Activated T-cell treated with anti-CD3 and anti-CD28 coated beads, Interleukin-2, amount 50 U/mL, for 4 hours (primary cell): ENCODE measurements around the gene SH3RF3. TPM values are rescaled to one million over a fixed set of nuclear protein-coding genes. Genes with fewer than 3 reads are reported as not detected.
"Not testable (repeated sequence)": the region's sequence is repeated elsewhere in the genome, so short reads cannot be mapped to it uniquely, and the experiment has no call there.

ENCODE experiments used
- ATAC-seq, 2 donors: fragments of 200-7000 bp; cut with Tn5 transposase; one replicate each; pipeline ENCODE4 v1.10.0; 2021
- DNase-seq: peaks from one replicate; pipeline ENCODE4 v3.0.0-alpha.2; 2020
- H3K27me3 Mint-ChIP-seq: one replicate; pipeline ENCODE4 v1.8.0; 2021; ENCODE audit warnings: low read depth, mixed read lengths
- H3K36me3 Mint-ChIP-seq: one replicate; pipeline ENCODE4 v1.8.0; 2022; ENCODE audit warnings: mixed read lengths; ENCODE audit not compliant: insufficient read depth
- H3K4me1 Mint-ChIP-seq: one replicate; pipeline ENCODE4 v1.8.0; 2021; ENCODE audit warnings: low read depth, mixed read lengths
- H3K4me3 Mint-ChIP-seq: one replicate; pipeline ENCODE4 v1.8.0; 2021; ENCODE audit warnings: mild to moderate bottlenecking, moderate library complexity, mixed read lengths
- H3K9me3 Mint-ChIP-seq: one replicate; pipeline ENCODE4 v1.8.0; 2021; ENCODE audit warnings: mixed read lengths
- total RNA-seq, 3 donors: library from RNA; stranded (reverse); gene quantifications; one replicate each; pipeline ENCODE4 v1.2.1, GENCODE V29; 2021

Gene SH3RF3
- total RNA-seq, 3 donors from 2014 or later, result 0.33 to 0.98 (median 0.89) TPM

DNA sequence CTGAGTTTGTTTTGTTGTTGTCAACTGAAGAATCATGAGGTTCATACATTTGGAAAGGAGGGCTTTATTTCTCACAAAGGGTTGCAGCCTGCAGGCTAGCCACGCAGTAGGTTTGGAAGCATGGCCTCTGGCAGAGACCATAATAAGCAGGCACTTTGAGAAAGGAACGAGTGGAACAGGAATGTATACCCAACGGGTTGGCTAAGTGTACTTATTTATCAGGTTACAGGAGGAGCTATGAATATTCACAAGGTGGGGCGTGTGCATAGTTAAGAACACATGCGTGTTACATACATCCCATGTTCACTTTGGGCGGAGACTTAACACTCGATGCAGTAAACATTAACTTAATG is 30.1 kb upstream of the SH3RF3 start:
- H3K4me1 Mint-ChIP-seq, result peaks cover 9% of the 10 kb centered on the region
- peaks cover 4% of the 10 kb centered on the region for H3K9me3 Mint-ChIP-seq
- H3K27me3 Mint-ChIP-seq, result peaks cover 9% of the 10 kb centered on the region
- DNase-seq (no peak), ATAC-seq (no peak)
- no peak overlapping the region for H3K4me3 Mint-ChIP-seq
- H3K36me3 Mint-ChIP-seq, result no peaks in the 10 kb centered on the region

DNA sequence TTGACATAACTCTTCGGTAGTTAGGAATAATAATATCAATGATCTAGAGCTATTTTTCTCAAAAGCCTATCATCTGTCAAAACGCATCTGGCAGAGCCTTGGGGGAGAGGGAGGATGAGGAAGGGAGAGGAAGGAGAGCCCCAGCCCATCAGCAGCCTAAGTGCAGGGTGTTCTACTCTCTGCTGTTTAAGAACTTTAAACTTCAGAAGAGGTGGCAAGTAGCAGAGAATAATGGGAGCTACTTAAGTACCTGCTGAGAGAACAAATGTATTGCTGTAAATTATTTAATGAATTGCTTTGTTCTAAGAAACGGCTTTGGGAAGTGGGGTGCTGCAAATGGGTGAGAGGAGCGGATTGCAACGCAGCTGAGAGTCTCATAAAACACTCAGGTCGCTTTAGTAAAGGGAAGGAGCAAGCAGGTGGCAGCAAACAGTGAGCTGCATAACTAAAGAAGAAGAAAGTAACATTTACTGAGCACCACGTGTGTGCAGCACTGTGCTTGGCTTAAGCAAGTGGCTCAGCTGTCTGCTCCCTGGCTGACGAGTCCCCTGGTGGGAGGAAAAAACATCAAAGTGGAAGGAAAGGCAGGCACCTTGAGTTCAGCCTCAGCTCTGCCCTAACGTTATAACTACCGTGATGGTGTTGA is 26.3 kb upstream of the SH3RF3 start:
- H3K9me3 Mint-ChIP-seq, result no peaks in the 10 kb centered on the region
- peak; percentile 50 to 76 for ATAC-seq
- H3K27me3 Mint-ChIP-seq, result peaks cover 9% of the 10 kb centered on the region
- peak; percentile 17 for DNase-seq
- no peaks in the 10 kb centered on the region for H3K36me3 Mint-ChIP-seq
- H3K4me3 Mint-ChIP-seq, result no peak overlapping the region
- H3K4me1 Mint-ChIP-seq, result peaks cover 9% of the 10 kb centered on the region

DNA sequence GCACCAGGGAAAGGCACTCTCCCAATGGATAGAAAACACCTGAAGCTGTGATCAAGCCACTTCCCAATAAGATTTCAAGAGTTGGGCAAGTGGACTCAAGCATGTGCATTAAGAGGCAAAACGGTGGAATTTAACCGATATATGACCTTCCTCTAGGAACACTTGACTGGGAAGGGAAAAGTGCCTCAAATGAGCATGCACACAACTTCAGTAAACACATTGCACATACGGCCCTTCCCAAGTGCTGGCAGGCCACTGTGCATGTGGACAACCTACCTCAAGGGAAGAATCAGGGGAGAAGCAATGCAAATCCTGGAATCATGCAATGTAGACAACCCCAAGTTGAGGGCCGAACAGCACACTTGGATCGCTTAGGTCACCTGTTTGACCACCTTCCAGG is 23.9 kb upstream of the SH3RF3 start:
- H3K4me1 Mint-ChIP-seq, result peaks cover 9% of the 10 kb centered on the region
- ATAC-seq (no peak), DNase-seq (no peak)
- H3K4me3 Mint-ChIP-seq, result no peak overlapping the region
- H3K9me3 Mint-ChIP-seq, result no peaks in the 10 kb centered on the region
- H3K27me3 Mint-ChIP-seq, result peaks cover 5% of the 10 kb centered on the region
- no peaks in the 10 kb centered on the region for H3K36me3 Mint-ChIP-seq

- H3K36me3 Mint-ChIP-seq, result no peaks in the 10 kb centered on the region
- H3K4me3 Mint-ChIP-seq, result no peak overlapping the region
- H3K4me1 Mint-ChIP-seq, result no peaks in the 10 kb centered on the region
- ATAC-seq, result no peak
- no peak for DNase-seq
- no peaks in the 10 kb centered on the region for H3K27me3 Mint-ChIP-seq
- H3K9me3 Mint-ChIP-seq, result no peaks in the 10 kb centered on the region
These were observed 20.3 kb upstream of the SH3RF3 start for GRCh38 chr2:109108740-109109139.

GRCh38 chr2:109109342-109109741 is 19.7 kb upstream of the SH3RF3 start:
- no peaks in the 10 kb centered on the region for H3K4me1 Mint-ChIP-seq
- H3K36me3 Mint-ChIP-seq, result no peaks in the 10 kb centered on the region
- ATAC-seq, result no peak
- H3K27me3 Mint-ChIP-seq, result no peaks in the 10 kb centered on the region
- no peak for DNase-seq
- H3K4me3 Mint-ChIP-seq, result no peak overlapping the region
- no peaks in the 10 kb centered on the region for H3K9me3 Mint-ChIP-seq

DNA sequence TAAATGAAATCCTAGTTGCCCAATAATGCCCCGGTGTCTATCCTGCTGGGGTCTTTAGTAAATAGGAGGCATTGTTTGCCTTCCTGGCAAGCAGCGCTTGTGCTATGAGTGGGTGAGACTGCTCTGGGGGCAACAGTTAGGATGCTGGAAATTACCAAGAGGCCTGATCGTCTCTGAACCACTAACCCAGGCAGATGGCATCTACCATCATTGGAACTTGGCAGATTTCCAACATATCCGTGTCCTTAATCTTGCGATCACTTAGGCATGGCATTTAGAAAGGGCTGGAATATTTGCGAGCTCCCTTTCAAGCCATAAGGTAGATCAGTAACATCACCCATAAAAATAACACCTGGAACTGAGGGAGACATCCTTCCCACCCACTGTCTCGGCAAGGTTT is 18.8 kb upstream of the SH3RF3 start:
- DNase-seq (no peak), ATAC-seq (no peak)
- Mint-ChIP-seq H3K4me3 (no peak overlapping the region), H3K9me3 (no peaks in the 10 kb centered on the region), H3K27me3 (peaks cover 2% of the 10 kb centered on the region), H3K4me1 (no peaks in the 10 kb centered on the region), H3K36me3 (no peaks in the 10 kb centered on the region)

DNA sequence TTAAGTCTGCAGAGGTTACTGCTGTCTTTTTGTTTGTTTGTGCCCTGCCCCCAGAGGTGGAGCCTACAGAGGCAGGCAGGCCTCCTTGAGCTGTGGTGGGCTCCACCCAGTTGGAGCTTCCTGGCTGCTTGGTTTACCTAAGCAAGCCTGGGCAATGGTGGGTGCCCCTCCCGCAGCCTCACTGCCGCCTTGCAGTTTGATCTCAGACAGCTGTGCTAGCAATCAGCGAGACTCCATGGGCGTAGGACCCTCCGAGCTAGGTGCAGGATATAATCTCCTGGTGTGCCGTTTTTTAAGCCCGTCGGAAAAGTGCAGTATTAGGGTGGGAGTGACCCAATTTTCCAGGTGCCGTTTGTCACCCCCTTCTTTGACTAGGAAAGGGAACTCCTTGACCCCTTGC is 11.8 kb upstream of the SH3RF3 start:
- Mint-ChIP-seq H3K4me1 (peaks cover 13% of the 10 kb centered on the region), H3K27me3 (peaks cover 15% of the 10 kb centered on the region)
- not testable (repeated sequence) for H3K36me3 Mint-ChIP-seq, DNase-seq, H3K9me3 Mint-ChIP-seq, H3K4me3 Mint-ChIP-seq, ATAC-seq

- Mint-ChIP-seq H3K4me1 (peaks cover 13% of the 10 kb centered on the region), H3K9me3 (no peaks in the 10 kb centered on the region), H3K36me3 (no peaks in the 10 kb centered on the region), H3K4me3 (no peak overlapping the region), H3K27me3 (peaks cover 15% of the 10 kb centered on the region)
- ATAC-seq, result no peak
- no peak for DNase-seq
These were observed 11.2 kb upstream of the SH3RF3 start for GRCh38 chr2:109117780-109118179.

DNA sequence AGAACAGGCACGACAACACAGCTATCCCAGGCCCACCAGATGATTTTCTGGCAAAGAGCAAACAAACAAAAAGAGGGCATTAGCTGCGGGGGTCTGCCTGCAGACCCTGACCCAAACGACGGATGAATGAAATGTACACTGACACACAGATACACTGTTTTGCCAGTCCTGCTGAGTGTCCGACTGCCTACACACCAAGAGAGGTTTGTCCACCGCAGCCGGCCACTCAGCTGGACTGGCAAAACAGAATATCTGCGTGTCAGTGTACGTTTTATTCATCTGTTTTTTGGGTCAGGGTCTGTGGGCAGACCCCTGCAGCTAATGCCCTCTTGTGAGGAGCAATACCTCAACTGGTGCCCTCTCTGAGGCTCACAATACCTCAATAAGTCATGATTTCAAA is 10.7 kb upstream of the SH3RF3 start:
- peaks cover 13% of the 10 kb centered on the region for H3K4me1 Mint-ChIP-seq
- ATAC-seq (no peak), DNase-seq (no peak)
- no peaks in the 10 kb centered on the region for H3K36me3 Mint-ChIP-seq
- H3K27me3 Mint-ChIP-seq, result peaks cover 15% of the 10 kb centered on the region
- no peak overlapping the region for H3K4me3 Mint-ChIP-seq
- no peaks in the 10 kb centered on the region for H3K9me3 Mint-ChIP-seq

- Mint-ChIP-seq H3K4me3 (no peak overlapping the region), H3K27me3 (peaks cover 16% of the 10 kb centered on the region), H3K36me3 (no peaks in the 10 kb centered on the region), H3K9me3 (no peaks in the 10 kb centered on the region), H3K4me1 (peaks cover 13% of the 10 kb centered on the region)
- DNase-seq, result no peak
- no peak for ATAC-seq
These were observed 8.8 kb upstream of the SH3RF3 start for GRCh38 chr2:109120166-109120565.

DNA sequence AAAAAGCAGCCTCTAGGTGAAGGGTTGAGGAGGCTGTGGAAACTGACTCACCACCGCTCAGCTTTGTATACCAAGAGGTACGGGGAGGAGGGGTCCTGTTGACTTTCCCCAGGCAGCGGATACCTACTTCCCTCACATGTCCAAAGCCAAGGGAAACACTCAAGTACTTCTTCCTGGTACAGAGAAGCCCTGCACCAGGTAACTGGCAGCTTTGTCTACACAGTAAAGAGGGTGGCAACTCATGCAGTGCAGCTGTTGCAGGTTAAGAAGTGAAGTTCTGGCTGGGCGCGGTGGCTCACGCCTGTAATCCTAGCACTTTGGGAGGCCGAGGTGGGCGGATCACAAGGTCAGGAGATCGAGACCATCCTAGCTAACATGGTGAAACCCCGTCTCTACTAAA is 8.3 kb upstream of the SH3RF3 start:
- H3K4me3 Mint-ChIP-seq, H3K9me3 Mint-ChIP-seq, DNase-seq, ATAC-seq, H3K36me3 Mint-ChIP-seq: not testable (repeated sequence)
- H3K4me1 Mint-ChIP-seq, result peaks cover 13% of the 10 kb centered on the region
- peaks cover 21% of the 10 kb centered on the region for H3K27me3 Mint-ChIP-seq

DNA sequence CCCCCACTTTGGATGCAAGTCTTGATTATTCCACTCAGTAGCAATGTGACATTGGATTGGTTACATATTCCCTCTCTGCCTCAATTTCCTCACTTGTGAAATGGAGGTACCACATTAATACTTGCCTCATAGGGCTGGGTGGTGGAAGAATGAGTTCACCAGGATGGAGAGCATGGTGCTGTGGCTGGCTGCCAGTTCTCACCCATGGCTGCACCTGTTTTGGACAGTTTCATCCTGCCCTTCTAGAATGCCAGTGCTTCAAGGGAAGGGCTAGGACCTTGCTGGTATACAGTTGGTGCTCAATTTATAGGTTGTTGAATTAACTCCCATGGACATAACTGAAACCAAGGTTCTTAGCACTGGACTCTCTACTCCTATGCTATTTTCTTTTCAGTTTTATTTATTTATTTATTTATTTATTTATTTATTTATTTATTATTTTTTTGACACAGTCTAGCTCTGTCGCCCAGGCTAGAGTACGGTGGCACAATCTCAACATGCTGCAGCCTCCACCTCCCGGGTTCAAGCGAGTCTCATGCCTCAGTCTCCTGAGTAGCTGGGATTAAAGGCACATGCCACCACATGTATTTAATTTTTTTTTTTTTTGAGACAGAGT is 5.3 kb upstream of the SH3RF3 start:
- DNase-seq (no peak), ATAC-seq (no peak)
- no peak overlapping the region for H3K4me3 Mint-ChIP-seq
- H3K4me1 Mint-ChIP-seq, result peaks cover 8% of the 10 kb centered on the region
- no peaks in the 10 kb centered on the region for H3K36me3 Mint-ChIP-seq
- H3K9me3 Mint-ChIP-seq, result no peaks in the 10 kb centered on the region
- peaks cover 35% of the 10 kb centered on the region for H3K27me3 Mint-ChIP-seq

DNA sequence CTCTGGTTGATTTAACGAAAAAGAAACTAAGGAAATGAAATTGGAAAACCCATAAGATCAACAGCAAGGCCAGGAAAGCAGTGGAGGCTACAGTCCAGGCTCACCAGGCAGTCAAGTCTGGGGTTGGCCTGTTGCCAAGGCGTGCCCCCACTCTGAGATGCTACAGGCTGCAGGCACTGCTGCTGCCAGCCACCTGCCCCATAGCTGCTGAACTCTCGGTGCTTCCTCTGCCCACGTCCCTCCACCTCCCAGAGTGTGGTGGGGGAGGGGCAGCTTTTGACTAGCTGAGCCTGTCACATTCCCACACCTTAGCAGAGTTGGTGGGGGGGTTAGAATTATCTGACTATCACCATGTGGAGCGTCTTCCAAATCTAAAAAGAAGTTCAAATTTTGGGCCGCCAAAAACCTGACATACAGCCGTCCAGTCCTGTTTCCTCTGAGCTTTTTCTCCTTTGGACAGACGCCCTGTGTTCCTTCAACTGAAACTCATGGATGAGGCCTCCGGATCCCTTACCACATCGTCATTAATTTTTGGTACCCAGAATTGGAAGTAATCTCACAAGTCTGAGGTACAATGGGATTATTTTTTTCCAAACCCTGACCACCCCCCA is 3.9 kb upstream of the SH3RF3 start:
- H3K36me3 Mint-ChIP-seq, result no peaks in the 10 kb centered on the region
- peaks cover 10% of the 10 kb centered on the region for H3K4me1 Mint-ChIP-seq
- H3K4me3 Mint-ChIP-seq, result no peak overlapping the region
- DNase-seq (no peak), ATAC-seq (no peak)
- H3K27me3 Mint-ChIP-seq, result peaks cover 38% of the 10 kb centered on the region
- H3K9me3 Mint-ChIP-seq, result no peaks in the 10 kb centered on the region

DNA sequence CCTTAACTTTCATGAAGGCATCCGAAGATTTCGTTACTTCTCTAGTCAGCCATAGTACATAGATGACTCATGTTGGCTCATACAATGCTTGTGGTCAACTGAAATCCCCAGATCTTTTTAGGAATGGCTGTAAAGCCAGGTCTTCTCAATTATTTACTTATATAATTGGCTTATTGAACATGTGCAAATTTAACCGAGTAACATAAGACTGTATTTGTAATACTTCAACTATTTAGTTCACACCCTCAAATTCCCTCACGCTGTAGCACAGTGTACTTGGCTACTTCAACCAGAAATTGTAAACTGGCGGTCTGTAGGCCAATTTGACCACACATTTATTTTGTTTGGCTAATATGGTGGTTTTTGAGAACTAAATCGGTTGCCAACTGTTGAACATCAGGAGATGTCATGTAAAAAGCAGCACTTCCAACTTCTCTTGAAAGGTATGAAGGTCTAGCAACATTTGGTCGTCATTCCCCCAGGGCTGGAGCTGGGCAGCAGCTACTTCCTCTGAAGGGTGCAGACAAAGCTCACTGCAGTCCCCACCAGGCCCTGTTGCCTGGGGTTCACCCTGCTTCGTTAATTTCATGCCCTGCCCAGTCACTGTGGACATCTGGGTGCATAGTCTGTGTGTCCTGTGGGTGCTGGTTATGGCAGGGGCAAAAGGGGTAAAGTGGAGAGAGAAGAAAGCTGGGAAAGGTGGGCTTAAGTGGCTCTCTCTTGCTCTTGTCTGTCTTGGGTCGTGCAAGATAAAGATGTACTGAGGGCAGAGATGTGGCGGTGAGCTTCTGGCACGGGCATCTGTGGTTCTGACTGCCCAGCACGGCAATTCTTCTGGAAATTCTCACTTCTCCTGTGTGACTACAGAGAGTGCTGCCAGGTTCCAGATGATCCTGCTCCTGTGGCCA is 3.2 kb upstream of the SH3RF3 start:
- Mint-ChIP-seq H3K4me3 (no peak overlapping the region), H3K9me3 (no peaks in the 10 kb centered on the region), H3K36me3 (no peaks in the 10 kb centered on the region), H3K27me3 (peaks cover 45% of the 10 kb centered on the region), H3K4me1 (peaks cover 17% of the 10 kb centered on the region)
- no peak for DNase-seq
- no peak for ATAC-seq
